ENCODE measurements around the gene NBEAL2.

- TF ChIP-seq POLR2A (IDR thresholded peaks at IDR 0.05) (no peak), CTCF (IDR thresholded peaks at IDR 0.05) (no peak)
Observed at GRCh38 chr3:47011371-47011770, 31.9 kb downstream of the NBEAL2 start.

Data from right lobe of liver (tissue), 4 donors.